ENCODE measurements around the gene KLK15. TPM values are rescaled to one million over a fixed set of nuclear protein-coding genes. Genes with fewer than 3 reads are reported as not detected.
A peak's percentile ranks its signal among the peaks of the same experiment; 100 is the strongest.

KLK15 gene
- total and polyA plus RNA-seq, 2 donors (not counting 3 experiments of a cell fraction or from before 2014, with no cell fraction given) = not detected

DNA sequence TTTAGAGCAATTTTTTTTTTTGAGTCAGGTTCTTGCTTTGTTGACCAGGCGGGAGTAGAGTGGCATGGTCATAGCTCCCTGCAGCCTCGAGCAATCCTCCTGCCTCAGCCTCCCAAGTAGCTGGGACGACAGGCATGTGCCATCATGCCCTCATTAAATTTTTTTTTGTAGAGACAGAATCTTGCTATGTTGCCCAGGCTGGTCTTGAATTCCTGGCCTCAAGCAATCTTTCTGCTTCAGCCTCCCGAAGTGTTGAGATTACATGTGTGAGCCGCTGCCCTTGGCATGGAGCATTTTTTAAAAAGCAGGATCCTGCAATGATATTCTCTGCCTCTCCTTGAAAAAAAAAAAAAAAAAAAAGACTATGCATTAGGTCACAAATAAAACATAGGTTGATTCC lies 57.2 kb downstream of the KLK15 start:
- Histone ChIP-seq H3K9ac (replicated peaks; ENCODE audit: extremely low read depth, insufficient read depth, low read length) (no peak overlapping the region), H3K27me3 (ENCODE audit: control insufficient read depth in 2 of 2, insufficient read depth in 2 of 2, low read length in 2 of 2) (peaks cover 26 to 29% of the 10 kb centered on the region in 2 experiments), H3K9me3 (replicated peaks; ENCODE audit: control insufficient read depth, insufficient read depth, low read length) (no peaks in the 10 kb centered on the region), H3K4me1 (ENCODE audit: control insufficient read depth, extremely low read depth, insufficient read depth, low read length) (no peaks in the 10 kb centered on the region), H3K9me1 (replicated peaks; ENCODE audit: control insufficient read depth, extremely low read depth, insufficient read depth, low read length) (no peaks in the 10 kb centered on the region), H2AFZ (ENCODE audit: low read depth, low read length) (no peak overlapping the region), H3K27ac (ENCODE audit: insufficient read depth, low read depth, low read length) (no peak overlapping the region), H3K36me3 (ENCODE audit: control insufficient read depth in 2 of 2, extremely low read depth in 1 of 2, insufficient read depth in 2 of 2, low read length in 2 of 2) (no peaks in the 10 kb centered on the region), H3K4me2 (ENCODE audit: insufficient read depth, low read length) (no peak overlapping the region), H3K4me3 (replicated peaks in 1 of 3; ENCODE audit: insufficient read depth in 1 of 3, low read depth in 1 of 3, low read length in 3 of 3) (no peak overlapping the region), H4K20me1 (replicated peaks; ENCODE audit: control insufficient read depth, extremely low read depth, insufficient read depth, low read length) (no peaks in the 10 kb centered on the region), H3K79me2 (ENCODE audit: control insufficient read depth, insufficient read depth, low read length) (no peaks in the 10 kb centered on the region)
- TF ChIP-seq GATA2 (IDR thresholded peaks at IDR 0.05; ENCODE audit: insufficient read depth, insufficient read length, low read depth, low read length) = no peak
- TF ChIP-seq POLR2A (IDR thresholded peaks at IDR 0.05; ENCODE audit: low read depth, low read length) = no peak
- TF ChIP-seq FOS (IDR thresholded peaks at IDR 0.05; ENCODE audit: borderline replicate concordance, insufficient read depth, low read length) = no peak
- TF ChIP-seq POLR2AphosphoS5 (IDR thresholded peaks at IDR 0.05; ENCODE audit: insufficient read depth, low read depth, low read length) = no peak
- TF ChIP-seq EZH2 (IDR thresholded peaks at IDR 0.05; ENCODE audit: borderline replicate concordance, low read depth, low read length, severe bottlenecking) = no peak
- no peak for TF ChIP-seq JUN (IDR thresholded peaks at IDR 0.05; ENCODE audit: borderline replicate concordance, insufficient read depth, insufficient read length, low read depth)
- no peak for TF ChIP-seq MYC (IDR thresholded peaks at IDR 0.05; ENCODE audit: low read depth, low read length)
- TF ChIP-seq, protein P1, sequence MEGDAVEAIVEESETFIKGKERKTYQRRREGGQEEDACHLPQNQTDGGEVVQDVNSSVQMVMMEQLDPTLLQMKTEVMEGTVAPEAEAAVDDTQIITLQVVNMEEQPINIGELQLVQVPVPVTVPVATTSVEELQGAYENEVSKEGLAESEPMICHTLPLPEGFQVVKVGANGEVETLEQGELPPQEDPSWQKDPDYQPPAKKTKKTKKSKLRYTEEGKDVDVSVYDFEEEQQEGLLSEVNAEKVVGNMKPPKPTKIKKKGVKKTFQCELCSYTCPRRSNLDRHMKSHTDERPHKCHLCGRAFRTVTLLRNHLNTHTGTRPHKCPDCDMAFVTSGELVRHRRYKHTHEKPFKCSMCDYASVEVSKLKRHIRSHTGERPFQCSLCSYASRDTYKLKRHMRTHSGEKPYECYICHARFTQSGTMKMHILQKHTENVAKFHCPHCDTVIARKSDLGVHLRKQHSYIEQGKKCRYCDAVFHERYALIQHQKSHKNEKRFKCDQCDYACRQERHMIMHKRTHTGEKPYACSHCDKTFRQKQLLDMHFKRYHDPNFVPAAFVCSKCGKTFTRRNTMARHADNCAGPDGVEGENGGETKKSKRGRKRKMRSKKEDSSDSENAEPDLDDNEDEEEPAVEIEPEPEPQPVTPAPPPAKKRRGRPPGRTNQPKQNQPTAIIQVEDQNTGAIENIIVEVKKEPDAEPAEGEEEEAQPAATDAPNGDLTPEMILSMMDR (IDR thresholded peaks at IDR 0.05; ENCODE audit: extremely low read depth in 1 of 2, insufficient read depth in 1 of 2, low read depth in 1 of 2, low read length in 2 of 2) = no peak
- TF ChIP-seq, protein P2, sequence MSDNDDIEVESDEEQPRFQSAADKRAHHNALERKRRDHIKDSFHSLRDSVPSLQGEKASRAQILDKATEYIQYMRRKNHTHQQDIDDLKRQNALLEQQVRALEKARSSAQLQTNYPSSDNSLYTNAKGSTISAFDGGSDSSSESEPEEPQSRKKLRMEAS (IDR thresholded peaks at IDR 0.05; ENCODE audit: insufficient read depth, insufficient read length) = no peak
- POLR2A ChIA-PET = no interaction called here
- FAIRE-seq = no peak
- intact Hi-C loops (cut with micrococcal nuclease) (no loop called here), dilution Hi-C loops (cut with MboI; ENCODE audit: extremely low pct_ligation_motif_present, low sequenced_read_pairs) (no loop called here)
- no peak for DNase-seq (ENCODE audit: low read depth, low spot score)
- CTCF ChIA-PET = interaction anchor here (1.0 kb wide), 1 partner anchor 220 kb away, joined by 3 read pairs; no protein-coding TSS in a partner anchor
- no TSS peak for BruUV-seq (replicated peaks)

Small RNA genes lying within 50 kb of the gene (small RNA-seq; reads per million reads assigned to genes)
- 14.2 reads per million, percentile 71 among the genes with 10 or more reads in this experiment for gene SNORD88A (ENCODE audit: insufficient read depth, insufficient read length, low read depth, low replicate concordance)
- not detected for gene SNORD88B (ENCODE audit: insufficient read depth, insufficient read length, low read depth, low replicate concordance)
- not detected for gene SNORD88C (ENCODE audit: insufficient read depth, insufficient read length, low read depth, low replicate concordance)

Other genes with a start within 250 kb of the KLK15 start
- 0.53 TPM in 1 of 2 replicates, not detected in the other for gene SYT3, start 193.7 kb downstream of the KLK15 start, total RNA-seq
- gene SYT3, start 193.7 kb downstream of the KLK15 start, polyA plus RNA-seq = 0.11 TPM in 1 of 2 replicates, not detected in the other
- 1.1 and 2.5 TPM in 2 replicates for gene C19orf81, start 184.1 kb downstream of the KLK15 start, total RNA-seq
- 0.79 and 2.1 TPM in 2 replicates for gene C19orf81, start 184.1 kb downstream of the KLK15 start, polyA plus RNA-seq
- gene SHANK1, start 113.8 kb downstream of the KLK15 start, total RNA-seq = 1.2 and 1.9 TPM in 2 replicates
- 0.60 and 0.66 TPM in 2 replicates for gene SHANK1, start 113.8 kb downstream of the KLK15 start, polyA plus RNA-seq
- gene CLEC11A, start 110.2 kb downstream of the KLK15 start, total RNA-seq = 10.4 and 13.3 TPM in 2 replicates
- gene CLEC11A, start 110.2 kb downstream of the KLK15 start, polyA plus RNA-seq = 30.1 and 37.2 TPM in 2 replicates
- not detected in 2 replicates for gene GPR32, start 63.1 kb downstream of the KLK15 start, total RNA-seq
- gene GPR32, start 63.1 kb downstream of the KLK15 start, polyA plus RNA-seq = not detected in 2 replicates
- gene ACP4, start 43.2 kb downstream of the KLK15 start, total RNA-seq = not detected in 2 replicates
- gene ACP4, start 43.2 kb downstream of the KLK15 start, polyA plus RNA-seq = not detected in 2 replicates
- not detected in 2 replicates for gene KLK1, start 9.8 kb downstream of the KLK15 start, total RNA-seq
- gene KLK1, start 9.8 kb downstream of the KLK15 start, polyA plus RNA-seq = 0.08 TPM in 1 of 2 replicates, not detected in the other
- gene KLK3, start 21.3 kb upstream of the KLK15 start, total RNA-seq = not detected in 2 replicates
- not detected in 2 replicates for gene KLK3, start 21.3 kb upstream of the KLK15 start, polyA plus RNA-seq
- gene KLK2, start 39.9 kb upstream of the KLK15 start, total RNA-seq = not detected in 2 replicates
- not detected in 2 replicates for gene KLK2, start 39.9 kb upstream of the KLK15 start, polyA plus RNA-seq
- gene KLK4, start 77.8 kb upstream of the KLK15 start, total RNA-seq = not detected in 2 replicates
- not detected in 2 replicates for gene KLK4, start 77.8 kb upstream of the KLK15 start, polyA plus RNA-seq
- gene KLK5, start 119.5 kb upstream of the KLK15 start, total RNA-seq = not detected in 2 replicates
- gene KLK5, start 119.5 kb upstream of the KLK15 start, polyA plus RNA-seq = not detected in 2 replicates
- gene KLK6, start 136.0 kb upstream of the KLK15 start, total RNA-seq = not detected in 2 replicates
- gene KLK6, start 136.0 kb upstream of the KLK15 start, polyA plus RNA-seq = 0.11 and 0.12 TPM in 2 replicates
- not detected in 2 replicates for gene KLK7, start 150.3 kb upstream of the KLK15 start, total RNA-seq
- gene KLK7, start 150.3 kb upstream of the KLK15 start, polyA plus RNA-seq = not detected in 2 replicates
- gene KLK8, start 168.0 kb upstream of the KLK15 start, total RNA-seq = not detected in 2 replicates
- gene KLK8, start 168.0 kb upstream of the KLK15 start, polyA plus RNA-seq = not detected in 2 replicates
- gene KLK10, start 186.1 kb upstream of the KLK15 start, total RNA-seq = not detected in 2 replicates
- gene KLK10, start 186.1 kb upstream of the KLK15 start, polyA plus RNA-seq = not detected in 2 replicates
- not detected in 2 replicates for gene KLK11, start 193.0 kb upstream of the KLK15 start, total RNA-seq
- not detected in 2 replicates for gene KLK11, start 193.0 kb upstream of the KLK15 start, polyA plus RNA-seq
- not detected in 2 replicates for gene KLK12, start 201.4 kb upstream of the KLK15 start, total RNA-seq
- not detected in 2 replicates for gene KLK12, start 201.4 kb upstream of the KLK15 start, polyA plus RNA-seq
- gene KLK13, start 231.5 kb upstream of the KLK15 start, total RNA-seq = not detected in 2 replicates
- not detected in 2 replicates for gene KLK13, start 231.5 kb upstream of the KLK15 start, polyA plus RNA-seq
- gene KLK14, start 249.3 kb upstream of the KLK15 start, total RNA-seq = not detected in 2 replicates
- gene KLK14, start 249.3 kb upstream of the KLK15 start, polyA plus RNA-seq = 0.10 and 0.12 TPM in 2 replicates

Measured in endothelial cell of umbilical vein (primary cell).